Effector CD8-positive, alpha-beta T cell (primary cell): ENCODE results near the gene ARHGAP42.

Source experiments
- DNase-seq: peaks from one replicate; lab custom pipeline; 2025; lab: John Stamatoyannopoulos, UW

Gene ARHGAP42

DNA sequence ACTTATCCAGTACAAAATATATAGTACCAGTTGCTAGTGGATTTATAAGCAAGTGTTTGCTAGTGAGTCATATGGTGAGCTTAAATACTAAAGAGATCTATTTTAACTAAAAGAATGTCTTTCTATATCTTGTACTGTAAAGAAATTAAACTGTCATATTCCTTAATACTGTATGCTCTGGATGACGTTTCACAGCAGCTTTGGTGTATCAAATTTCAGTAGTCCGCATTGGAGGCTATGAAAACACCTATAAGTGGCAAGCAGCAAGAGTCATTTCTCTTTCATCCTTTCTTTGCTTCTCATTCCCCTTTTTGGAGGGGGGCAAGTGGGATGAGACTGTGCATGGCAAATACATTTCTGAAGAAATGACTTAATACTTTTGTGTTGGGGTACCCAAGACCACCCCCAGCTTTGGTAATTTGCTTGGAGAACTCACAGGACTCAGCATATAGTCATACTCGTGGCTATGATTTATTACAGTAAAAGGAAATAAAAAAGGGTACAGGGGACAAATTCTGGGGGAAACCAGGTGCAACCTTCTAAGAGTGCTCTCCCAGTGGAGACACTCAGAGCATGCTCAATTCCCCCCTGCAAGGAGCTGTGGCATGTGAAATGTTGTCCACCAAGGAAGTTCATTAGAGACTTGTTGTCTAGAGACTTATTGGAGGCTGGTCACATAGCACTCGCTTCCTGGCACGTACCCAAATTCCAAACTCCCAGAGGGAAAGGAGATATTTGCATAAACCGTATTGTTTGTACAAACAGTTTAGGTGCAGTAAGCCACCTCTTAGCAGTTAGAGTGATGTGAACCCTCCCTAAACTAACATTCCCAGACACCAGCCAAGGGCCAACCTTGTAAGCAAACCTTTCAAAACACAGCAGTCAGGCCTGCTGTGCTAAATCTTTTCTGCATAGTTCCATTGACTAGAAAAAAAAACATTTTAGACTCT lies 231.7 kb downstream of the ARHGAP42 start:
- no peak for DNase-seq

DNA sequence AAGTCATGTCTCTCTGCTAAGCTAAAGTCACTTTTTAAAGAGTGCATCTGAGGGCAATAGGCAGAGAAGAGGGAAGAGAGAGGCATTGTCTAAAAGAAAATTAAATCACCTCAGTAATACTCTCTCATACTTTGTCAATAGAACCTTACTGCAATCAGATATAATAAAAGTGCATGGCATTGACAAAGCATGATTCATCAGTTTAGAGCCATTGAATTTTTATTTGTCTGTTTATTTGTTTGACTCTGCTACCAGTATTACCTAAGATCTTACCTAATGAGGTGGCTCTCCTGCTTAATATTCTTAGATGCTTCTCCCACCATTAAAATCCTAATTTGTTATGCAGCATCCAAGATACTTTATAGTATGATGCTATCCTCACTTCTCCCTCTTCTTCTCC lies 233.5 kb downstream of the ARHGAP42 start:
- no peak for DNase-seq

DNA sequence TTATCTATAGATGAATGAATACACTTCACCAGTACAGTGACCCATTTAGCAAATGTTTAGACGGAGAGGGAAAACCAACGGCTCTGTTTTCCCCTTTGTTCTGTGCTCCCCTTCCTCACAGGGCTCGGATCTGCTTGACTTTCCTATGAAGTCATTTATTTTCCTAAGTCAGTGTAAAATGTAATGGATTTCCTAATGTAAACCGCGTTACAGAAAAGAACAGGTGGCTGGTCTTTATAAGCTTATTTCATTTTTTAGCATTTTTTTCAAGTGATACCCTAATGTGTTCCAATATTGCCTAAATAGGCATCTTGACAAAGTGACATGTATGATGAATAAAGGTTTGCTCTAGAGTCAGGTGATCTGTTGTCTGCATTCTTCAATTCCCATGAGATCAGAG lies 235.0 kb downstream of the ARHGAP42 start:
- DNase-seq = no peak

DNA sequence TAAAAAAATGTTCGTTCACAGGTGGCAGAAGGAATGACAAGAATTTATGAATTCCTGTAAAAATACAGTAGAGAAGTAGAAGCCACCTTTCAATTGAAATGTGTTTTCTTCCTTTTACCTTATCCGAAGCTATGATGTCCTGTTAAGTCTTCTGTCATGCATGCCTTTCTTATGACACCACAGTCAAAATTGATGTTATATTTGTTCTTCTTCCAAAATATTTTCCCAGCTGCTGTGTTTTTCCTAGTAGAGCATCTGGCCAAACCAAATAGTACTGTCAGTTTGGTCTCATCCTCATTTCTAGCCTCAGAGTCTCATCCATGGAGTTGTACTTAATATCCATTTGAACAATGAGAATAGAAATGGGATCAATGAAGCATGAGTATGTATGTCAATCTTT lies 236.5 kb downstream of the ARHGAP42 start:
- no peak for DNase-seq

DNA sequence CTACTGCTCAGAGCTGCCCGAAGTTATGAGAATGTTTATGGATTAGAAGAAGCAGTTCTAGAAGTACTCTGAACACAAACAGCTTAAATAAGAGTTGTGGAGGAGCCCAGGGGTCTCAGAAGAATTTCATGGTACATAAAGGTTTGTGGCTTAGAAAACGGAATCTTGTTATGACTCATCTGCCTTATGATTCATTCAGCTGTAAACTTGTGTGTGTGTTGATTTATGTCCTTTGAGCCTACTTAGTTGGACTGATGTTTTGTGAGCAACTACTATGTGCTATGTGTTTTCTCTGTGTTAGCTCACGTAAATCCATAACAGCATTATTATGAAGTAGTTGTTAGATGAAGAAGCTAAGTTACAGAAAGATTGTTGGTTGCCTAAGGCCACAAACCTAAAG lies 238.8 kb downstream of the ARHGAP42 start:
- no peak for DNase-seq

DNA sequence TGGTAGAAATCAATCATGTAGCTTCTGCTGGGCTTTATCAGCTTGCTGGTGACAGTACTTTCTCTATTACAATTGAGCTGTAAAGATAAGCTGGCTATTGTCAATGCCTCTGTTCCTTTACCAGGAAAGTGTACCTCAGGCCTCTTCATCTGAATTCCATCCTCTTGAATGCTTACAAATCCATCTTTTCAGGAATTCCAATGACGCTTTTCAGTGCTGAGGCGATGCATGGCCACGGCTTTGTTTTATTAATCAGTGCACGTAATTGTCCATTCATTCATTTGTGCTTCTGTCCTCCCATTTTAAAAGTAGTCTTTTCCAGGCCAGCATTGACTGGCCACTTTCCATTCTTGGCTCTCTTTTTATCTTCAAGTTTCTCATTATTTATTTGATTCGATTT lies 240.5 kb downstream of the ARHGAP42 start:
- DNase-seq = no peak

DNA sequence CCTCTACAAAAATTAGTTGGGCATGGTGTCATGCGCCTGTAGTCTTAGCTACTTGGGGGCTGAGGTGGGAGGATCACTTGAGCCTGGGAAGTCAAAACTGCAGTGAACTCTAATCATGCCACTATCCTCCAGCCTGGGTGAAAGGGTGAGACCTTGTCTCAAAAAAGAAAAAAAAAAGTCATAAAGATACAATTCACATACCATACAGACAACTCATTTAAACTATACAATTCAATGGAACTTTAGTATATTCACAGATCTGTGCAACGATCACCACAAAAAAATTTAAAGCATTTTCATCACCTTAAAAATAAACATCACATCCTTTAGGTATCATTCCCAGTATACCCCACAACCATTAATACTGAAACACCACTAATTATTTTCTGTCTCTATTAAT lies 241.3 kb downstream of the ARHGAP42 start:
- no peak for DNase-seq

DNA sequence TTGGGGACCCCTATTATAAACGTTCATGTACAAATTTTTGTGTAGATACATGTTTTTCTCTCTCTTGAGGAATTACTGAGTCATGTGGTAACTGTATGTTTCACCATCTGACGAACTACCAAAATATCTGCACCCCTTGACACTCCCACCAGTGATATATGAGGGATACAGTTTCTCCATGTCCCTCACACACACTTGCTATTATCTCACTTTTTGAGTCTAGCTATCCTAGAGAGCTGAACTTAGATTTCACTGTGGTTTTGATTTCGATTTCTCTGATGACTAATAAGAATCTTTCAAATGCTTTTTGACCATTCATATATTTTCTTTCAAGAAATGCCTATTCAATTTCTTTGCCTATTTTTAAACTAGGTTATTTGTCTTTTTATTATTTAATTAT lies 242.3 kb downstream of the ARHGAP42 start:
- DNase-seq = no peak

DNA sequence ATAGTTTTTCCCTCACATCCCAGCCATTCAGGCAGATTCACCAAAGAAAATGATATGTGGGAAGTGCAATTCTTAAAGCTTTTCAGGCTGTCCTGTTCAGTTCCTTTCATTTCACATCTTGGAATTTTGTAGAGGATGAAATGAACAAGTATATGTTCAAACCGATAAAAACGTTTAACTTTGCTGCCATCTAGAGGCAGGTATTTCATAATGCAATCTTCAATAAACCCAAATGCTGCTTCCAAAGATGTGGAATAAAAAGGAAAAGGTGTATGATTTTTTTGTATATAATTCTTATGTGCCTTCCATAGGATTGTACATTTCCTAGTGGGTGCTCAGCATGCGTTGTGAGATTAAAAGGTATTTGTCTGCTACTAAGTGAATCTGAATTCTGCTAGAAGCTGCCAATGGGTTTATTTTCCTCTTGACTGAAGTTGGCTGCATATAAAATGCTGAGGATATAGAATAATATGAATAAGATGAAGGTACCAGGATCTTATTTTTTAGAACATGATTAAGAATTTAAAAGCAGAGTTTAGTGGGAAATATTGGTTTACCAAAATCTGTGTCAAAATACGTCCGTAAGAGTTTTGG lies 243.2 kb downstream of the ARHGAP42 start:
- DNase-seq = no peak

DNA sequence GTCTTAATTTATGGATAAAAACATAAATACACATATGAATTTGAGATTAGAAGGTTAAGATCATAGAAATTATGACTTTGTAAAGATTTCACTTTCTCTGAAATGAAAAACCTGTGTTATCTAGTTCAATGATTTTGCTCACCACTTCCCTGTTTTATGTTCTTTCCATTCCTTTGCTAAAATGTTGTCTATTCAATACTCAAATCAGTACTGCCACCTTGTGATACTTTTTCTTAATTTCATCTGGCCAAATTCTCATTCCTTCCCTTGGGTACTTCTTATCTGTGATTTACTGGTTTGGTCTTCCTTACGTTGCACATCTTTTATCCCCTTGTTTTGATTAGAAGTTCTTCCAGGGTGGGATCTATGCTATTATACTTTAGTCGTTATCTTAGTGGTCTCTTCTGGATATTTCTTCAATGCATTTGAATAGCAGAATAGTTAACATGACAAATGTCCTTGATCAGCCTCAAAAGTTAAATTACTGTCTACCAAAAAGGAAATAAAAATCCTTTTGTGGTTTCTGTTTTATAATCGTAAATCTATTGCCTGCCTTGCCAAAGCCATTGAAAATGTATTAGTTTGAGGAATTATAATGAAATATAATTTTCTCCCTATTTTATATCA lies 245.5 kb downstream of the ARHGAP42 start:
- no peak for DNase-seq

DNA sequence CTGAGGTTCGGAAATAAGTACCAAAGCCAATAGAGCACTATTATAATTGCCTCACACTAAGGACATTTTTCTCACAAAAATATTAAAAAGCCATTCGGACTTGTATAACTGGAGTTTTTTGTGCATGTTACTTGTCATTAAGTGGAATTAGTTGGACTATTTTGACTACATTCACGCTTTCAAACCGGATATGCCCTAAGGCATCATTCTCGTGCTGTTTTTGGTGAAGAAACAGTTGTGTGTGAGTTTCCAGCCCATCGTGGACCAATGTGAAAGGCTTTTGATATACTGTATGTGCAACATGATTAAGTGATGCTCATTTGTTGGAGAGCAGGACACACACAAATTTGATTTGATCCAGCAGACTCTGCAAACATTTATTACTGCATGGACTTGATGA lies 249.7 kb downstream of the ARHGAP42 start:
- DNase-seq = no peak

DNA sequence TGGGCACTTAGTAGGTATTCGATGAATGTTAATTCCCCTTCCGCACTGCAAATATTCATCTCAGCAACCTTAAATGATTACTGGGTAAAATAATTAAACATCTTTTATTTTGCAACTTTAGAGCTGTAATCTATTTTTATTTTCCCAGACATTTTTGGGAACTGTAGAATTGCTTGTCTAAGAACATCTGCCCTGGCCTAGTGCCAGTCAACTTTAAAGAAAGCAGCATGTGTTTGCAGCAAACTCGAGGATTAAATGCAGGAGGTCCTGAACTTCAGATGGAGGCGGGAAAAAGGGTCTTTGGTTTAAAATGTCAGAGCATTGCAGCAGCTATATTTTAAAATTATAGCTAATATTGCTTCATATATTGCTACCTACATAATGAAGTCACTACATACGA lies 252.5 kb downstream of the ARHGAP42 start:
- DNase-seq = no peak

DNA sequence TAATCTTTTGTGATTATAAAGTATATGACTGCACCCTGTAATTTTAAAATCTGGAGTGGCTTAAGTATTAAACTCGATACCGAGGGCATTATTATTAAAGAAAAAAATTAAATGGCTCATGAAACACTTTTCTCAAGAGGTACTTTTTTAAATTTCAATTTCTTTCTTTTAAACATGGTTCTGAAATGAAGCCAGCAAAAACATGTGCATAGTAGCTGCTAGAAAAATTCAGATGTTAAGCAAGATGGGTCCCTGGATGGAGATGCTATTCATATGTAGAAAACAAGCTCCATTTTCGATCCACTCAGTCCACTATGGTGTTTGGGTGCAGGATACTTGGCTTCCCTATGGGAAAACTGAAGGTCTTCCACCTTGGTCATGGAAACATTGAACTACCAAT lies 253.0 kb downstream of the ARHGAP42 start:
- no peak for DNase-seq

DNA sequence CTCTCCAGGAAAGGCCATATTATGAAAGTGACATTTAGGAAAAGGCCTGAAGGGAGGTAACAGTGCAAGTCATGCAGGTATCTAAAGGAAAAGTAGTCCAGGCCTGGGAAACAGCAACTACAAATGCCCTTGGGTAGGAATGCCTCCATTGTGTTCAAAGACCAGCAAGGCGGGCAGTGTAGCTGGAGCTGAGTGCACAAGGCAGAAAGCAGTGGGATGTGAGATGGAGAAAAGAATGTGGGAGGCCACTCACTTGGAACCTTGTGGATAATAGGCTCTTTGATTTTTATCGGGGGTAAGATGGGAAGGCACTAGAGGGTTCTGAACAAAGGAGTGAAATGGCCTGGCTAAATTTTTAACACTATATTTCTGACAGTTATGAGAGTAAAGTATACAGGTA lies 253.9 kb downstream of the ARHGAP42 start:
- DNase-seq = no peak

DNA sequence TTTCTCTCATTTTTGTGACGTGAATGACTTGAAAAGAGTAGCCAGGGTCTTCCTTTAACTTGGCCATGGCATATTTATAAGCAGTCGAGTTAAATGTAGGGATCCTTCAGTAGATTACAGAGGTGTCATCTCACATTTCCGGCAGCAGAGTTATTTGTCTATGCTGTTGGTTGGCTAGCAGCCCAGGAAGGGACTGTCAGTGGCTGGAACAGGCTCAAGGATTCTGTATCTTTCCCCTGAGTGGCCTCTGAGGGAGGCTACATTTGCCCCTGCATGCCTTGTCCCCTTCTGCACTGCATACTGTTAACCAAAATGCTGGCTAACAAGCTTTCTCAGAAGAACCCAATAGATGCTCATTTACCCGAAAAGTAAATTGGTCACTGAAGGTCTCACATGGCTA lies 254.9 kb downstream of the ARHGAP42 start:
- no peak for DNase-seq

DNA sequence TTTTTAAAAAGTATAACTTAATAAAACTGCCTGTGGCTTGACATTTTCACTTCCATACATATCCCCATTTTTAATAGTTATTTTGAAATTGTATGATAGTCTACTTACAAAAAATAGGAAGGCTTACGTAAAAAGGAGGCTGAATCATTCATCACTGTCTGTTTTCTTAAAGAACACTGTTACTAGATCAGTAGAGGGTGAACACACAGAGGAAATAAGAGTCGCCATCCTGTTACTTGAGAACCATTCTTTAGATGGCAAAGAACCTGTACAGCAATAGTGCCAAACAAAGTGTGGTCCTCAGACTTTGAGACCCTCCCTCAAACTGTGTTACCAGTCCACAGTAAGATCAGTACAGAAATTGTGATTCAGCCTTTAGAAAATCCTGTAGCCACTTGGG lies 261.8 kb downstream of the ARHGAP42 start:
- DNase-seq = no peak

DNA sequence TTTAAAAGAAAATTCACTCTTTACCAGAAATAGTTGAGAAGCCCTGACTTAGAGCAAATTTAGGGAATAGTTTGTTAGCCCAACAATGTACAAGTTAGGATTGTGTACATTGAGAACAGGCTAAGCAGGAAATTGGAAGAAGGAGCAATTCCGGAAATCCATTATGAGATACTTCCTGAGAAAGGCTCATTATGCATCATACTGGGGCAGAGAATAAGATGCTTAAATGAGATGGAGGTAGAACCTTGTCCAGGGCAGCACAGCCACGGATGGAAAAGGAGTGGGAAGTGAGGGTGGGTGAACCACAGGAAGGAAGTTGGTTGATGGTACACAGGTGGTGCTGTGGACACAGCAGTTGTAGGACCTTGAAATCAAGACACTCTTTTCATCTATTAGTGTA lies 262.4 kb downstream of the ARHGAP42 start:
- DNase-seq = no peak

DNA sequence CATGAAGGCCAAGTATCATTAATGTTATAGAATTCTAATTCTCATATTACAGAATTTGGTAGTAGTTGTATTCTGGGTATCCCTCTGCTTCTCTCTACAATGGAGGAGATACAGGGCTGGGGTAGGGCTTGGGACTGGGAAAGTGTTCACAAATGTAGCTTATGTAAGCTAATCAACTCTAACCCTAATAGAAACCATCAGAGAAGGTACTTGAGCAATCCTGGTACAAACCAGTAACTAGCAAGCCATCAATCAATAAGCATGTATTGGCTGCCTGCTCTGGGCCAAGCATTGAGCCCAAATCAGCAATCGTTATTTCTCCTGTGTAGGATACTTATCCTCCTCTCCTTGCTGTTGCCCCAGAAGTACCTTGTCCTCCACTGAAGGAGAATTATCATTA lies 268.2 kb downstream of the ARHGAP42 start:
- DNase-seq = no peak

DNA sequence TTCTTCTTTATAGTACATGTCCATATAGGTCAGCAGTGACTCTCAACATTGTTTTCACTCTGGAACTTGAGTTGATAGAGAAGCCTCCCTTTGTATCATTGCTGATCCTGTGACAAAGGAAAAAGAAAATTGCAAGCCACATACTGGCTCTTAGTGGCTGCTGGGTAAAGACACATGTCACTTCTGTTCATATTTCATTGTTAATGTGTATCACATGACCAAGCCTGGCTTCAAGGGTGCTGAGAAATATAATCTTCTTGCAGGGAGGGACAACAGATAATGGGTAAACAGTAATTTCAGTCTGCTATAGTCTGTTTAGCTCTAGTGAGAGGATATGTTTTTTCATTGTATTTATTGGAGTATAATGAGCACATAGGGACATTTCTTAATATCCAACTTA lies 269.3 kb downstream of the ARHGAP42 start:
- no peak for DNase-seq

DNA sequence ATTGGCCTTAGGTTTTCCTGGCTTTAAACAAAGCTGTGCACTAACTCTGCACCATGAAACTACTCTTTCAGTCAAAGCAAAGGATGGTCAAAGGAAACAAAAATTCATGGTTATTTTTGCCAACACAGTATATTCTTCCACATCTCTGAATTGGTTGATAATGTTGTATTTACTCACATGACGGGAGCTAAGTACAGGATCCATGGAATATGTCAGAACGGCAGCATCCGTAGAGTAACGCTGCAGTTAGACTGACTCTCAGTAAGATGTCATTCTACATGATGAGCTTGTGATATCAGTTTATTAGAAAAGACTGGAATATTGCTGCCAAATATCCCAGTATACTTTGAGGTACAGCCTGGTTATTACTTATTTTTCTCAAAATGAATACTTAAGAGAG lies 270.4 kb downstream of the ARHGAP42 start:
- no peak for DNase-seq

DNA sequence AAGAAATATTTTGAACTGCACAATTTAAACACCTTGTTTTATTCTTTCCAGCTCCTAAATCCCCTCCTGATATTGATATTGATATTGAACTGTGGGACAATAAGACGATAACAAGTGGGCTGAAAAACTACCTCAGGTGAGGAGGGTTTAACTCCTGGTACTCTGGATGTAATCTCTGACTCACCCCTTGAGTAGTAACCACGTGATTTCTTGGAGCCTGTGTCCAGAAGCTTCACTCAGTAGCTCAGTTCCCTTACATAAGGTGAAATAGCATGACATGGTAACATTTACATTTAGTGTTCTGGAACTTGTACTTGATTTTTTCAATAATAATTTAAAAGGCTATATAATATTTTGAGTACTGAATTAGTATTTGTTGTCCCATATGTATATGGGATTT lies 274.5 kb downstream of the ARHGAP42 start:
- no peak for DNase-seq

DNA sequence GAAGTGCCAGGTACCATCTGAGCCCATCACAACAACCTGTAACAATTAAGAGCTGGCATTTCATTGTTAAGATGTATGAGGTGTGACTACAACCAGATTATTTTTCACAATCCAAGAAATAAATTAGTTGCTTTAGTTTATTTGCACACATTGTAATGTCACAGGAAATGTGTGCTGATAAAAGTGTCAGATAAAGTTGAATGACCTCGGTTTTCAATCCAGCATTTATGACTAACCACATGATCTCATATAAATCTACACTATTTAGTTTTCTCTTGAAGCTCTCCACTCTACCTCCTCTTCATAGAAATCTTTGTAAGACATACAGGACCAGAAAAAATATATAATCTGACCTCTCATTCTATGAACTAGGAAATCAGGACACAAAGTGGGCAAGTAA lies 276.3 kb downstream of the ARHGAP42 start:
- DNase-seq = no peak

DNA sequence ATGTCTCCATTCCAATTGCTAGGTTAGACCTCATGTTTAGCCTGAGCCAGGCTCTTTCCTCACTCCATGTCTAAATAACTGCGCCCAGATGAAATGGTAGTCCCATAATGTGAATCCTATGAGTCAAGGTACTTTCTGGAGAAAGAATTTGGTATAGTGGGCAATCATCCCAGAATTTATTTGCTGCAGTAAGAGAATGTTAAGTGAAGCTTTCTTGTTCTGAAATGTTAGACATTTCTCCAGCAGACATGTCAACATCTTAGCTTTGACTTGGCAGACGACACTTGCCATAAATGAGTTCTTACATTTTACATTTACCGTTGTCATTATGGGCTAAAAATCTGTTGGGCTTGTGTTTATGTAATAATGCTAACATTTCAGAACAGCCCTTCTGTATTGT lies 277.3 kb downstream of the ARHGAP42 start:
- no peak for DNase-seq
